HG03097 (cell line): ENCODE measurements around the gene TAS1R1.

Experiments
- ATAC-seq: cut with Tn5 transposase; IDR thresholded peaks from one replicate; pipeline ENCODE4 v1.9.1; 2021; ENCODE audit not compliant: unreplicated experiment, low FRiP score

Gene TAS1R1

DNA sequence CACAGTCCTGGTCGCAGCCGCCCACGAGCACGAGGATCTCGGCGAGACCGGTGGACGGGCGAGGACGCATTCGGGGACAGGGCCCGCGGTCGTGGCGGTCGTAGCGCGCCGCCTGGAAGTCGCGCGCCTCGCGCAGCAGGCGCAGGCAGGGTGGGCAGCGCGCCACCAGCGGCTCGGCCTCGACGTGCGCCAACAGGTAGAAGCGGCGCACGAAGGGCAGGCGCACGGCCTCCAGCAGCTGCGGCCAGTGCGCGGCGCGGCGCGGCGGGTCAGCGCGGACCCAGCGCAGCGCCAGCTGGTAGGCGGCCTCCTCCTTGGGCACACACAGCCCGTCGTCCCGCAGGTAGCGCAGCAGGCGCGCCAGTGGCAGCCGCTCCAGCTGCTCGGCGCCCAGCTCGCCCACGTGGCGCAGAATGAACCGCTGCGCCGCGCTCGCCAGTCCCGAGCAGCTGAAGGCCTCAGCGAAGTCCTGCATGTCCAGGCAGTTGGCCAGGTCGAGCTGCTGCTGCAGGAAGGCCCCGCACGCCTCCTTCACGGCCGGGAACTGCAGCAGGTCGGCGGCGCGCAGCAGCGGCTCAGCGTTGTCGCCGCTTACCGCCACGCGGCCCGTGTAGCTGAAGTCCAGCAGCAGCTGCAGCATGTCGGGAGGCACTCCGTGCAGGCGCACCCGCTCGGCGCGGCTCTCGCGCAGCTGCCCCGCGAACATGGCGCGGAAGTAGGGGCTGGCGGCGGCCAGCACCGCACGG lies 47.0 kb downstream of the TAS1R1 start:
- peak; percentile 3 for ATAC-seq

DNA sequence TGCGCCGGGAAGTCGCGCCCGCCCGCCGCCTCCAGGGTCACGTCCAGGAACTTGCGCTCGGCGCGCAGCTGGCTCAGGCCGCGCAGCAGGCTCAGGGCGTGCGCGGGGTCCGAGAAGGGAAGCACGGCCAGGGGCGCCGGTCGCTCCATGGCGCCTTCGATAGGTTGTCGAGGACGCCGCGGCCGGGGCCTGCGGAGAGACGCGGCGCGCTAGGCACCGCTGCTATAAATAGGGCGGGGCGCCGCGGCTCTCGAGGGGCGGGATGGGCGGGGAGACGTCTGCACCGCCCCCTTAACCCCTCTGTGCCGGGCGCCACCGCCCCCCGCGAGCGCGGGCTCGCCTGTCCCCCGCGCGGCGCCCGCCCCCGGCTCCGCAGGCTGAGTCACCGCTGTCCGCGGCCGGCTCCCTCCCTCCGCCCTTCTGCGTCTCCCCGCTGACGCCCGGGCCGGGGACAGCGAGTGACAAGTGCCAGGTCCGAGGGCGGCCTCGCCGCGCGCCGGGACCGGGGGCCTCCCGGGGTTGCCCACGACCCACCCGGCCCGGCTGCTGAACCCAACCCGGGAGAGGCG lies 47.6 kb downstream of the TAS1R1 start, which contains the start of gene KLHL21:
Gene KLHL21 (minus strand): TSS at position 201 of the 569 bp plus-strand sequence. CDS start 52 bp downstream, at position 149.
- peak; percentile 50 for ATAC-seq

- ATAC-seq = peak; percentile 29
Measured at GRCh38 chr1:6603238-6603914, 48.3 kb downstream of the TAS1R1 start.

DNA sequence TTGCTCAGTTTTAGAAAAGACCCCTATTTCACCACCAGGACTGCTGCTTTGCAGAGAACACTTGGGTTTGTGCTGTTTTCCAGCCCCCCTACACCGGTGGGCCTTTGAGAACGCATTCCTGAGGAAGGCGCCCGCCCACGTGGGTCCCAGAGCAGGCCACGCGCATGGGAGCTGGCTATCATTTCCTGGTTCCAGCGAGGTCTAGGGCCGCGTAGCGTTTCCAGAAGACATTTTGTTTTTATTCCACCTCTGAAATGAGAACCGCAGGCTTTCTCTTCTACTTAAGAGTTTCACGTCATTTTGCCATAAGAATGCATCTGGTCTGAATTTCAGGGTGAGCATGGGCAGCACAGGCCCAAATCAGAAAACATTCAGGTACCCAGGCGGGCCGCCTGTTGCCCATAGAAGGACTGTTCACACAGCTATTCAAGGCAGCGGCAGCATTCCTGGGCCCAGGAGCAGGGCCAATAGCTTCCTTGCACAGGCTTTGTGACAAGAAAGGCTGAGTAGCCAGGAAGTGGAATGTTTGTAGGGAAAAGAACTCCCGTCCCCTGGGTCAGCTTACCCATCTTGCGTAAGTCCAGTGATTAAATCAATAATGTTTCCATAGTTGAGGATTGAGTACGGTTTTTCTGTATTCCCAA lies 48.9 kb downstream of the TAS1R1 start:
- ATAC-seq = no peak

- no peak for ATAC-seq
Measured at GRCh38 chr1:6612641-6613360, 57.7 kb downstream of the TAS1R1 start.

DNA sequence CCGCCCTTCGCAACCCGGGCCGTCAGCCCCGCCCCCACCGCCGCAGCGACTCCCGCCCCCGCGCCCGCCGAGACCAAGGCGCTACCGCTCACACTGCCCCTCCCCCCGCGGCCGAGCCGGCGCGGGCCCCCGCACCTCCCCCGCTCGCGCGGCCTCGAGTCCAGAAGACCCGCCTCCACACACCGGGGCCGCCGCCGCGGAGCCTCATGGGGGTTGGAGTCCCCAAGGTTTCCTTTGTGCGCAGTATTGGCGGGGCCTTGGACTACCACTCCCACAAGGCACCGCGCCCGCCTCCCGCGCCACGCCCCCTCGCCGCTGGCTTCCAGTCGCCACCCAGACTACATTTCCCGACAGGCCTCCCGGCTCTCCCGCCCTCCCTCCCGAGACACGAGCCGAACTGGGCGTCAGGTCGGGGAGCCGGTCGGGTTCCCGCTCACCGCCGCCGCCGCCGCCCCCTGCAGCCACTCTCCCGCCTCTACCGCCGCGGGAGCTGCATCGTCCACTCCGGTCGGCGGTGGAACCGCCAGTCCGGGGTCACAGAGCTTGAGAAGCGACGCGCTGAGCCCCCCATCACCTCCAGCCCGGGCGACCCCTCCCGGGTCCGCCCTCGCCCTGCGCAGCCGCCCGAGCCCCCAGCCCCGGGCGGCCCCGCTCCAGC lies 58.4 kb downstream of the TAS1R1 start, which contains the start of gene PHF13:
Gene PHF13 (plus strand): TSS at position 371 of the 658 bp plus-strand sequence. CDS start 336 bp downstream, outside the sequence.
- ATAC-seq = peak; percentile 96

- no peak for ATAC-seq
Measured at GRCh38 chr1:6614019-6614928, 59.2 kb downstream of the TAS1R1 start.

DNA sequence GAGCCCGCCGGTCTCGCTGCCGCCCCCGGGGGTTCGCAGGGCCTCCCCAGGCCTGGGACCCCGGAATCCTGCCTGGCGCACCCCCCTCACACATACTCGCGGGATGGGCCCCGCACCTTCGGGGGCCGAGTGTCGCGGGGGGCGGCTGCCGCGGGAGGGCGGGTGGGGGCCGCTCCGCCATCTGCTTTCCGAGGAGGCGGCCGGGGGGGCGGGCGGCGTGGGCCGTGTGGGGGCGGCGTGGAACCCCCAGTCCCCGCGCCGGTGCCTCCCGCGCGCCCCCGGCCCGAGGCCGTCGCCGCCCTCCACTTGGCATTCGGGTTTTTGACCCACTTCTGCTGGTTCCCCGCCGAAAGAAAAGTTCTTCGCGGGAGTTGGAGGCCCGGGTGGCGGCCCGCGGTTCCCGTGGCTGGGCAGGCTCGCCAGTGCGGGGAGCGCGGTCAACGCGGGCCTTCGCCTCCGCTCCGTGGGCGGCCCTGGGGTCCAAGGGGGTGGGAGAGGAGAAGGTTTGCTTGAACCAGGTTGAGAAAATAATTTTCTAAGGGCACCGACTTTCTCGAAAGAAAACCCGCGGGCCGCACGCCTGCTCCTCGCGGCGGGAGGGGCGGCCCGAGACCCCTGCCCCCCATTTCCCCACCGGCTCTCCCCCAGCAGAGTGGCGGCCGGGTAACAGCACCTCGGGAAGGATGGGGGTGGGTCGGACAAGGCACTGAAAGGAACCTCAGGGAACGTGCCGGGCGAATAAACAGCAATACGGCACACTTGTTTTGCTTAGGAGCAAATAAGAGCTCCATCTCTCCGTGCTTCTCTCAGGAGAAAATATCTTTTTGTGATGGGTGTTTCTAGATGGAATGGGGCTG lies 60.0 kb downstream of the TAS1R1 start:
- no peak for ATAC-seq

- no peak for ATAC-seq
Measured at GRCh38 chr1:6619045-6619444, 63.9 kb downstream of the TAS1R1 start.

DNA sequence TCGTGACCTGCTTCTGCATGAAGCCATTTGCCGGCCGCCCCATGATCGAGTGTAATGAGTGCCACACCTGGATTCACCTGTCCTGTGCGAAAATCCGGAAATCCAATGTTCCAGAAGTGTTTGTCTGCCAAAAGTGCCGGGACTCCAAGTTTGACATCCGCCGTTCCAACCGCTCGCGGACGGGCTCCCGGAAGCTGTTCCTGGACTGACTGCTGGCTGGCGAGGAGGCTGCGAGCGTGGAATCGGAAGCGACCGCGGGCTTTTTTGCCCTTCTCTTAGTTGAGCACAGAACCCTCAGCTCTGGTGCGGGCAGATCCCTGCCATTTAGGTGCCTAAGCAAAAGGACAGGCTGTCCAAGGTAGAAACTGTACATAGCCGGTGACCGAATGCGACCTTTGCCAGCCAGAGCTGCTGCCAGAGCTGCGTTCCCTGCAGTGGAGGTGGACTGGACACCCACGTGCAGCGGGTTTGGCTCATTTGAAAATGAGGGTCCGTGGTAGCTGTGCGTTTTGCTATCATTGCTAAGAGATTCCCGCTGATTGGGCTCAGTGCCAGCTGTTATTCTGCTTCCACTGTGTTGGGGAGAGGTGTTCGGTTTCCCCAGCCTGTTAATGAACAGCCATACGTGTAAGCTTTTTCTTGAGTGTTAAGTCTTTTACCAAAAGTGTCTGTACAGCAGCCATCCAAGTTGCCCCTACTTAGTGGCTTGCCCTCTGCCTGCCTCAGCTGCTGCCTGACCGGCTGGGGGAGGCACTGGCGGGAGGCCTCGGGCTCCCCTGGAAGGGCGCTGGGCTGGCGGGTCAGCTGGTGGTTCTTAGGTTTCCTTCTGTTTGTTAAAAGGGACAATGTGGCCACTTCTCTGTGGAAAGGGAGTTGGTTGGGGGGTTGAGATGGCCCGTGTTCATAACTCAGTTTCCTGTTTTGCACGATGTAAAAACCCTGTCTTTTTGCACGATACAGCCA lies 66.6 kb downstream of the TAS1R1 start:
- no peak for ATAC-seq

- ATAC-seq = no peak
Measured at GRCh38 chr1:6622396-6623152, 67.5 kb downstream of the TAS1R1 start.

DNA sequence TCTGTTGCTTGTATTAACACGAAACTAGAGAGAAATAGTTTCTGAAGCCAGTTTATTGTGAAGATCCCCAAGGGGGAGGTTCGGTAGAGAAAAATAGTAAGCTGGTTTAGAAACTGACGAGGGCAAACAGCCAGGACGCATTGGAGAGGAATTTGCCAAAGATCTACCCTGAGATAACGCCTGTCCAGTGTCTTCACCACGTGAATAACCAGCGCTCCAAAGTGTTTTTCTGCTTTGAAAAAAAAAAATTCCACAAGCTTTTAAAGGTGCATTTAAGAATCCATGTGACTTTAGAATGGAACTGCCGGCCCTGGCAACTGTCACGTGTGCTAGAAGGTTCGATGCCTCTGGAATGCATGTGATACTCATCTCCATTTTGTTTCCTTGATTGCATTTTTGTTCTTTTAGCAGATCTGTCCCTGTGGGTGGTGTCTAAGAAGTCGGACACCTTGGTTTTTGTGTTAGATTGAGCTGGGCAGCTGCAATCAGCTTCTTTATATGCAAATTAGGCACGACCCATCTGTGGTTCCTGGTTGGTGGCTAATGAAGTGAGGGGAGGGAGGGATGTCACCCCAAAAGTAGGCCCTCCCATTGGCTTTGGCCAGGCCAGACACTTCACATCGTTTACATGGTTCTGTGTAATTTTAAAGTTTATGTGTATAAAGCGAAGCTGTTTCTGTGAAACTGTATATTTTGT lies 68.3 kb downstream of the TAS1R1 start:
- ATAC-seq = no peak

GRCh38 chr1:6624710-6625583 lies 69.8 kb downstream of the TAS1R1 start, which contains the start of gene THAP3:
THAP3 (plus strand) TSS chr1:6624868; CDS start chr1:6625219, 351 bp downstream.
- ATAC-seq = peak; percentile 78

DNA sequence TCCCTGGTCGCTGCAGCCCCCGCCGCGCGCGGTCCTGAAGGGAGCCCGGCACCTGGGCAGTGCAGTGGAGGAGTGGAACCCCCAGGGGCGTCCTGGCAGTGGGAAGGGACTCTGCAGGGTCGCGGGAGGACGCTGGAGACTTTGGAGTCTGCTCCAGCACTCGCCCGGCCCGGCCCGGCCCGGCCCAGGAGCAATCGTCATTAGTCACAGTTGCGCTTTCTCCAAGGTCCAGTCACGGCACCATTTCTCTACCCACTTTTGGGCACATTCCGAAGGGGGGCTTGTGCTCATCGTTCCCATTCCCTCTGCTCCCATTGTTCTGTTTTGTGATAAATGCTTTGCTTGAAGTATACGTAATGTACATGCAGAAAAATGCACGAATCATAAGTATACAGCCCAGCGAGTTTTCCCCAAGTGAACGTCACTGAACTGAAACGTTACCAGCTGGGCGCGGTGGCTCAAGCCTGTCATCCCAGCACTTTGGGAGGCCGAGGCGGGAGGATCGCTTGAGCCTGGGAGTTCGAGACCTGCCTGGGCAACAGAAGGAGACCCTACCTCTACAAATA lies 70.6 kb downstream of the TAS1R1 start:
- peak; percentile 6 for ATAC-seq
